Mesothelial cell of epicardium (in vitro differentiated cells): ENCODE data around the gene FNDC3B. TPM values are rescaled to one million over a fixed set of nuclear protein-coding genes. Genes with fewer than 3 reads are reported as not detected.

Source experiments
- DNase-seq, 2 experiments: peaks; one replicate each; pipeline ENCODE4 v3.0.0; 2021; ENCODE audit warnings: low spot score in 2 of 2; ENCODE audit not compliant: unreplicated experiment in 2 of 2
- H3K27ac Mint-ChIP-seq: 2 replicates; pipeline ENCODE4 v1.8.0; 2021; ENCODE audit warnings: mixed read lengths
- H3K27me3 Mint-ChIP-seq: 2 replicates; pipeline ENCODE4 v1.8.0; 2021; ENCODE audit warnings: low read depth, mixed read lengths
- H3K36me3 Mint-ChIP-seq: 2 replicates; pipeline ENCODE4 v1.8.0; 2021; ENCODE audit warnings: mixed read lengths
- H3K4me1 Mint-ChIP-seq: 2 replicates; pipeline ENCODE4 v1.8.0; 2021; ENCODE audit warnings: mixed read lengths
- H3K4me3 Mint-ChIP-seq: 2 replicates; pipeline ENCODE4 v1.8.0; 2021; ENCODE audit warnings: mild to moderate bottlenecking, moderate library complexity, mixed read lengths
- H3K9me3 Mint-ChIP-seq: 2 replicates; pipeline ENCODE4 v1.8.0; 2021; ENCODE audit warnings: mixed read lengths
- total RNA-seq: library from RNA; stranded (reverse); gene quantifications from 3 replicates; pipeline ENCODE4 v1.2.1, GENCODE V29; 2021
- TF ChIP-seq, protein P1 (sequence below): fragments of 200-600 bp; sonication (generic); IDR thresholded peaks from one replicate; pipeline ENCODE4 v1.5.0; 2021; ENCODE audit warnings: antibody characterized with exemption; ENCODE audit not compliant: unreplicated experiment

FNDC3B gene
- total RNA-seq, 1 donor from 2014 or later = 131 TPM

DNA sequence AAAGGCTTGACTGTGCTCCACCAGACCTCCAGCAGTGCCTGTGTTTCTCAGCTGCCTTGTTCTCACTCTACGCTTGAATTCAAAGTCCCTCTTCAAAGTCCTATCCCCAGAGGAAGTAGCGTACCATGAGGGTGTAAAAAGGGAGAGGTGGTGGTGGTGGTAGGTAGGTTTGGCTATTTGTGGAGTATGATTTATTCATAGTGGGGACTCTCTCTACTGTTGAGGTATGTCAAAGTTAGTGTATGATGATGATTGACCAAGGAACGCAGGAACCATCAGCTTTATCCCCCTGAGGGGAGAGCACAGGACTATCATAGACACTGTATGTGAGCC, 271.0 kb downstream of the FNDC3B start:
- Mint-ChIP-seq H3K4me3 (no peak overlapping the region), H3K36me3 (peaks cover 64% of the 10 kb centered on the region), H3K9me3 (no peaks in the 10 kb centered on the region), H3K4me1 (peaks cover 14% of the 10 kb centered on the region), H3K27ac (no peak overlapping the region), H3K27me3 (no peaks in the 10 kb centered on the region)
- DNase-seq = no peak
- TF ChIP-seq, protein P1, sequence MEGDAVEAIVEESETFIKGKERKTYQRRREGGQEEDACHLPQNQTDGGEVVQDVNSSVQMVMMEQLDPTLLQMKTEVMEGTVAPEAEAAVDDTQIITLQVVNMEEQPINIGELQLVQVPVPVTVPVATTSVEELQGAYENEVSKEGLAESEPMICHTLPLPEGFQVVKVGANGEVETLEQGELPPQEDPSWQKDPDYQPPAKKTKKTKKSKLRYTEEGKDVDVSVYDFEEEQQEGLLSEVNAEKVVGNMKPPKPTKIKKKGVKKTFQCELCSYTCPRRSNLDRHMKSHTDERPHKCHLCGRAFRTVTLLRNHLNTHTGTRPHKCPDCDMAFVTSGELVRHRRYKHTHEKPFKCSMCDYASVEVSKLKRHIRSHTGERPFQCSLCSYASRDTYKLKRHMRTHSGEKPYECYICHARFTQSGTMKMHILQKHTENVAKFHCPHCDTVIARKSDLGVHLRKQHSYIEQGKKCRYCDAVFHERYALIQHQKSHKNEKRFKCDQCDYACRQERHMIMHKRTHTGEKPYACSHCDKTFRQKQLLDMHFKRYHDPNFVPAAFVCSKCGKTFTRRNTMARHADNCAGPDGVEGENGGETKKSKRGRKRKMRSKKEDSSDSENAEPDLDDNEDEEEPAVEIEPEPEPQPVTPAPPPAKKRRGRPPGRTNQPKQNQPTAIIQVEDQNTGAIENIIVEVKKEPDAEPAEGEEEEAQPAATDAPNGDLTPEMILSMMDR = no peak

DNA sequence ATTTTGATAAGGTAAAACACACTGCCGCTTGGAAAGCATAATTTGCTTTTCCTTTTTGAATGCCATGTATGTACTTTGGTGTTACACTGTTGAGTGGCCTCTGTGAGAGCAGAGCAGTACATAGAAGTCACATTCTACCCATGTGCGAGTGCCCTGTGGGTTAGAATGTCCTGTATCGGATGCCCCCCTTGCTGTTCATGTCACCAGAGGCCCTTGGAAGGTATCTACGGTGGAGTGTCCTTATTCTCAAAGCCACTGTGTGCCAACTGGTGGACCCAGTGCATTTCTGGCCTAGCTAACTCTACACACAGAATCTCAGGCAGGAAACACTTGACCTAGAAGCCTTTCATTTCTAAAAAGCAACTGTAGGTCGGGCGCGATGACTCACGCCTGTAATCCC, 271.8 kb downstream of the FNDC3B start:
- TF ChIP-seq, protein P1 = no peak
- Mint-ChIP-seq H3K27me3 (no peaks in the 10 kb centered on the region), H3K9me3 (no peaks in the 10 kb centered on the region), H3K4me1 (peaks cover 17% of the 10 kb centered on the region), H3K4me3 (no peak overlapping the region), H3K36me3 (peaks cover 64% of the 10 kb centered on the region), H3K27ac (no peak overlapping the region)
- no peak for DNase-seq

DNA sequence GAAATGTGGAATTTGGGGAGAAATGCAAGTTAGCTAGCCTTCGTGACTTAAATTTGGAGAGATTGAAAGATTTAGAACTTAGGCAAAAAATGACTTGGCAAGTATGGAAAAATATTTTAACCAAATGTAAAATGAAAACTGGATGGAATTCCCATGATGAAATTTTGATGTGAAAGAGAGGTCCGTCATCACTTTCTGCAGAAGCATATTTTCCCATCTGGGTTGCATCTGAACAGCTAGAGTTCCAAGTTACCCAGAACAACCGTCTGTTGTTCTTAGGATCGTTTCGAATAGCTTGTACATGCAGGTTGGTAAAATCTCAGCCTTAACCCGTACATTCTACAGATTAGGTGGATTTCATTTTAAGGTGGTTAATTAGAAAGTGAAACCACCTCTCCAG, 272.6 kb downstream of the FNDC3B start:
- no peaks in the 10 kb centered on the region for H3K9me3 Mint-ChIP-seq
- no peak overlapping the region for H3K27ac Mint-ChIP-seq
- H3K4me3 Mint-ChIP-seq = no peak overlapping the region
- peaks cover 65% of the 10 kb centered on the region for H3K36me3 Mint-ChIP-seq
- H3K4me1 Mint-ChIP-seq = peaks cover 16% of the 10 kb centered on the region
- DNase-seq = no peak
- no peaks in the 10 kb centered on the region for H3K27me3 Mint-ChIP-seq
- TF ChIP-seq, protein P1 = no peak

DNA sequence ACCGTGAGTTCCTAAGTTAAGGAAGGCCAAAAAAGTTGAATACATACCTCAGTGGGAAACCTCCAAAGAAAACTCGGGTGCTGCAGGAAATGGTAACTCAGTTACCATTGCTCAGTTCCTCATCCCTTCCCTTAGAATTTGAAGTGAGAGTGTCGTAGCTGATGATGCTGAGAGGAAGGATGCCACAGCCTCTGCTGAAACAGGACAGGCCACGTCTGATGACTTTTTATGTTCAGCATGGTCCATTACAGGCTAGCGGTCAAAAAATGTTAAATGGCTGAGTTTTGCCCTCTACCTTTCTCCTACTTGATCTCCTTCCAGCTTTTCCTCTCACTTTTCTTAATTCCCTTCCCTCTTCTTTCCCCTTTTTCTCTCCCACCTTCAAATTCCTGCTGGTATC, 273.3 kb downstream of the FNDC3B start:
- H3K36me3 Mint-ChIP-seq = peaks cover 64% of the 10 kb centered on the region
- H3K9me3 Mint-ChIP-seq = no peaks in the 10 kb centered on the region
- H3K27me3 Mint-ChIP-seq = no peaks in the 10 kb centered on the region
- peaks cover 14% of the 10 kb centered on the region for H3K4me1 Mint-ChIP-seq
- no peak for DNase-seq
- TF ChIP-seq, protein P1 = no peak
- H3K4me3 Mint-ChIP-seq = no peak overlapping the region
- no peak overlapping the region for H3K27ac Mint-ChIP-seq

DNA sequence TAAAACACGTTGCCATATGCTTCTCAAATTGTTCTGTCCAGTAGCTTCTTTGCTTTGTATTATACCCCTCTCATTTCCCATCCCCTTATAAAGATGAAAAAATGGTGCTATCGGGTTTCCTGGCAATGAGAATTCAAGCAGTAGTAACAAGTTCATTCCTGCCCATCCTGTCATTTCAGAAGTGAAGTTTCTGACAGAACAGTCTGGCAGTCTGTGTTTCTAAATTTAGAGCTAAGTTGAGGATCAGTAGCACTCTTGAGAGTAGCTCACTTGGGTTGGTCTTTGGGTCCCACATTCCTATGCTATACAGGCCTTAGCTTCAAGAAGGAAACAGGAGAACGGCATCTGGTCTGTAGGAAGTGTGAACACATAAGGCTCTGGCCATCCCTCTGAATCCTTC, 274.3 kb downstream of the FNDC3B start:
- no peak overlapping the region for H3K4me3 Mint-ChIP-seq
- H3K36me3 Mint-ChIP-seq = peaks cover 60% of the 10 kb centered on the region
- peaks cover 18% of the 10 kb centered on the region for H3K4me1 Mint-ChIP-seq
- H3K9me3 Mint-ChIP-seq = no peaks in the 10 kb centered on the region
- DNase-seq = no peak
- H3K27me3 Mint-ChIP-seq = no peaks in the 10 kb centered on the region
- no peak overlapping the region for H3K27ac Mint-ChIP-seq
- TF ChIP-seq, protein P1 = no peak

DNA sequence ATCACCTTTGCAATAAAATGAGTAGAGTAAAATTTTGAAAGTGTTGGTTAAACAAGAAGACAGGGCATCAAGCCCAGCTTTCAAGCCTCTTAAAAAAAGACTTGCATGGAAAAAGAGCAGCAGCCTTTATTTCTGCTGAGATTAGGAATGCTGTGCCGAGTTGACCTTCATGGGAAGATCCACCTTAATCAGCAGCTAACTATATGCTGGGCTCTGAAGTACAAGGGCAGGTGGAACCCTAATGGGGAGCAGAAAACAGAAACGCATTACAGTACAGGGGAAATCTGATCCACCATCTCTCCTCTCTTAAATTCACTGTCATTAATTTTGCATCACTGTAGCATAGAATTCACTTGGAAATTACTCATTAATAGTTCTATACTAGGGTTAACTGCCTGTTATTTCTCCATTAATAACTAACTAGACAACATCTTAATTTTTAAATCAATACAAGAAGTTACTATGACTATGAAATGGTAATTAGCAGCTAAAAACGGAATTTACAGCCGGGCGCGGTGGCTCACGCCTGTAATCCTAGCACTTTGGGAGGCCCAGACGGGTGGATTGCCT, 275.3 kb downstream of the FNDC3B start:
- no peak overlapping the region for H3K27ac Mint-ChIP-seq
- DNase-seq = no peak
- H3K27me3 Mint-ChIP-seq = no peaks in the 10 kb centered on the region
- H3K4me3 Mint-ChIP-seq = no peak overlapping the region
- TF ChIP-seq, protein P1 = no peak
- no peaks in the 10 kb centered on the region for H3K9me3 Mint-ChIP-seq
- peaks cover 52% of the 10 kb centered on the region for H3K36me3 Mint-ChIP-seq
- peaks cover 23% of the 10 kb centered on the region for H3K4me1 Mint-ChIP-seq
